Right ventricle myocardium inferior (tissue), 1 donor: ENCODE data around the gene PUM2. TPM values are rescaled to one million over a fixed set of nuclear protein-coding genes. Genes with fewer than 3 reads are reported as not detected.

Experiments used
- ATAC-seq: fragments of 200-7000 bp; cut with Tn5 transposase; one replicate; pipeline ENCODE4 v1.9.1; 2020; ENCODE audit warnings: mild to moderate bottlenecking, moderate library complexity
- DNase-seq: peaks from one replicate; pipeline ENCODE4 v3.0.0; 2021; ENCODE audit errors: missing footprints
- intact Hi-C: fragments of 100-400 bp; cut with DNase I; formaldehyde crosslinking; loops from one replicate; pipeline ENCODE4 v1.11.0; 2022
- total RNA-seq: library from RNA; stranded (reverse); fragmentation: NEBNext Ultra II Directional; extraction: Animal tissue kit (Norgen Biotek cat#: 25700); gene quantifications from one replicate; pipeline ENCODE4 v1.2.1, GENCODE V29; 2021
- donor health status: DM: no; HTN: yes; CAD: no; lungs with severe emphysema.

Gene PUM2
- total RNA-seq, 1 donor from 2014 or later: 71.4 TPM

DNA sequence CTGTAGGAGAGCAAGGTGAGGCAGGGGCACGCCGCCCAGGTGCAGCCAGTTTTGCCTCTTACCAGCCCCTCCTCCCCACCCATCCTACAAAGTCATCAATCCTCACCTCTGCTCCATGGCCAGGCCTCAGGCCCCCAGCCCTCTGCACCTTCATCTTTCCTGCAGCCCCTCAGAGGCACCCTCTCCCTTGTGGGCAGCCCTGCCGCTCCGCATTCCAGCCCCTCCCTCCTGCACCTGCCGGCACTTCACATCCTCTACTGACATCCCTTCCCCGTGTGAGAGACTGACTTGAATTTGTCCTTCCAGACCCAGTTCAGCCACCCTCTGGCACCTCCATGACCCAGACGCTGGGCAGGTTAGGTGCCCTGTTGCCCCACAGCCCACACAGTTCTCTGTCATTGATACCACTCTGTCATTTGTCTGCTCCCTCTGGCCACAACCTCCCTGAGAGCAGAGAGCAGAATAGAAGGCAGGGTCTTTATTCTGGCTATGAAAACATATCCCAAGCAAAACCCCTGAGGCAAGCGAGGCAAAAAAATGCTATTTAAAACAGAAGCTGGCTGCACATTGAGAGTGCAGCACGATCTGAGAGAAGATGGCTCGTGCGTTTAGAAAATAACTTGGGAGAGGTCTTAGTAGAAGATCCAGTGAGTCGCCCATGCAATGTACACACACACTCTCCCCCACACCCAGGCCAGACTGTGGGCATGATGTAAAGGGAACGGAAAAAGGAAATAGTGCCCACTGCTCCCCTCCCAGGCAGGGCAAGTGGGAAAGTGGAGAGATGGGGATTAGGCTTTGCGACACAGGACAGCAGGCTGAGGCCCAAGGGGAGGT is 151.6 kb downstream of the PUM2 start:
- DNase-seq (peak; percentile 33), ATAC-seq (no peak)
- intact Hi-C loops: no loop called here

Other genes starting within 250 kb of the PUM2 start
- gene SDC1, start 125.7 kb downstream of the PUM2 start, total RNA-seq: 0.68 TPM
- gene RHOB, start 96.2 kb upstream of the PUM2 start, total RNA-seq: 208 TPM